Endothelial cell of umbilical vein (primary cell): ENCODE data around the gene ARHGAP27. TPM values are rescaled to one million over a fixed set of nuclear protein-coding genes. Genes with fewer than 3 reads are reported as not detected.

ENCODE experiments used
- BruUV-seq: library from RNA; stranded (reverse); fragments of 400-500 nt; replicated peaks from 2 replicates; lab custom pipeline; 2021; lab: Mats Ljungman, UMichigan
- CTCF ChIA-PET: fragments of 300-600, 350-600 bp; sonication (Branson Sonifier 250); formaldehyde crosslinking; loops from one replicate; lab custom pipeline; 2021; ENCODE audit warnings: antibody characterized with exemption, inconsistent platforms; lab: Charles Lee
- POLR2A ChIA-PET: fragments of 300-600, 350-600 bp; sonication (Branson Sonifier 250); formaldehyde crosslinking; loops from one replicate; lab custom pipeline; 2021; ENCODE audit warnings: antibody characterized with exemption, inconsistent platforms; lab: Charles Lee
- DNase-seq: peaks from one replicate; pipeline ENCODE4 v3.0.0-alpha.2; 2011; ENCODE audit warnings: low read depth, low spot score
- FAIRE-seq: peaks from 2 replicates; lab custom pipeline; 2011; peaks lifted over from hg19 to GRCh38; lab: Jason Lieb, UNC
- H2AFZ ChIP-seq: 2 replicates; pipeline ENCODE4 v1.6.0; 2012; ENCODE audit warnings: low read depth, low read length, control low read depth, inconsistent platforms
- H3K27ac ChIP-seq: 2 replicates; pipeline ENCODE4 v1.5.1; 2011; ENCODE audit warnings: low read depth, mild to moderate bottlenecking, control low read depth, low read length, moderate library complexity; ENCODE audit not compliant: insufficient read depth
- H3K27me3 ChIP-seq, 2 experiments: 2 replicates each; pipeline versions ENCODE4 v1.6.0 to v1.6.1; 2011; ENCODE audit warnings: low read length in 2 of 2, mixed read lengths in 1 of 2; ENCODE audit not compliant: control insufficient read depth in 2 of 2, insufficient read depth in 2 of 2
- H3K36me3 ChIP-seq, 2 experiments: 2 replicates in 1 of 2; 3 replicates in 1 of 2; pipeline ENCODE4 v1.5.1; 2011; ENCODE audit warnings: low read length in 2 of 2, mild to moderate bottlenecking in 1 of 2, moderate library complexity in 1 of 2; ENCODE audit not compliant: control insufficient read depth in 2 of 2, insufficient read depth in 2 of 2; ENCODE audit errors: extremely low read depth in 1 of 2
- H3K4me1 ChIP-seq: 3 replicates; pipeline ENCODE4 v1.5.1; 2011; ENCODE audit warnings: mild to moderate bottlenecking, low read length; ENCODE audit not compliant: control insufficient read depth, insufficient read depth; ENCODE audit errors: extremely low read depth
- H3K4me2 ChIP-seq: 2 replicates; pipeline ENCODE4 v1.6.1; 2011; ENCODE audit warnings: low read length, control low read depth, mixed read lengths; ENCODE audit not compliant: insufficient read depth
- H3K4me3 ChIP-seq, 3 experiments: fragments of 200-600 bp in 1 of 3; sonication (generic), shearing (Covaris generic) in 1 of 3; replicated peaks in 1 of 3; 2 replicates each; pipeline ENCODE4 v1.5.1; 2011 to 2016; ENCODE audit warnings: control low read depth in 3 of 3, low read length in 3 of 3, mild to moderate bottlenecking in 2 of 3, inconsistent platforms in 1 of 3, low read depth in 1 of 3, moderate library complexity in 1 of 3; ENCODE audit not compliant: insufficient read depth in 1 of 3
- H3K79me2 ChIP-seq: 2 replicates; pipeline ENCODE4 v1.6.0; 2012; ENCODE audit warnings: low read length, inconsistent platforms; ENCODE audit not compliant: control insufficient read depth, insufficient read depth
- H3K9ac ChIP-seq: replicated peaks from 2 replicates; pipeline ENCODE3; 2011; ENCODE audit warnings: low read length, control low read depth; ENCODE audit not compliant: insufficient read depth; ENCODE audit errors: extremely low read depth
- H3K9me1 ChIP-seq: replicated peaks from 3 replicates; pipeline ENCODE4 v1.6.0; 2011; ENCODE audit warnings: mild to moderate bottlenecking, low read length; ENCODE audit not compliant: control insufficient read depth, insufficient read depth; ENCODE audit errors: extremely low read depth
- H3K9me3 ChIP-seq: replicated peaks from 2 replicates; pipeline ENCODE4 v1.5.1; 2012; ENCODE audit warnings: low read length, inconsistent platforms; ENCODE audit not compliant: control insufficient read depth, insufficient read depth
- H4K20me1 ChIP-seq: replicated peaks from 2 replicates; pipeline ENCODE3; 2011; ENCODE audit warnings: mild to moderate bottlenecking, low read length; ENCODE audit not compliant: control insufficient read depth, insufficient read depth; ENCODE audit errors: extremely low read depth
- CTCF ChIP-seq, 2 donors: IDR thresholded peaks; 1 replicate in 1 of 2; 2 replicates in 1 of 2; pipeline ENCODE4 v1.5.1; 2011; ENCODE audit warnings: low read length in 2 of 2, mild to moderate bottlenecking in 2 of 2, moderate library complexity in 2 of 2, control low read depth in 1 of 2, inconsistent platforms in 1 of 2, low read depth in 1 of 2; ENCODE audit not compliant: insufficient read depth in 1 of 2; ENCODE audit errors: extremely low read depth in 1 of 2
- EZH2 ChIP-seq: IDR thresholded peaks from 2 replicates; pipeline ENCODE4 v1.6.1; 2012; ENCODE audit warnings: borderline replicate concordance, low read depth, mild to moderate bottlenecking, moderate library complexity, low read length, inconsistent platforms; ENCODE audit not compliant: severe bottlenecking
- FOS ChIP-seq: IDR thresholded peaks from 2 replicates; pipeline ENCODE4 v1.6.1; 2011; ENCODE audit warnings: mild to moderate bottlenecking, low read length, moderate library complexity, borderline replicate concordance; ENCODE audit not compliant: insufficient read depth
- GATA2 ChIP-seq: IDR thresholded peaks from 2 replicates; pipeline ENCODE4 v1.7.0; 2011; ENCODE audit warnings: low read depth, mild to moderate bottlenecking, moderate library complexity, mixed read lengths, low read length; ENCODE audit not compliant: insufficient read length, insufficient read depth
- JUN ChIP-seq: IDR thresholded peaks from 2 replicates; pipeline ENCODE4 v1.6.1; 2011; ENCODE audit warnings: borderline replicate concordance, low read depth; ENCODE audit not compliant: insufficient read length, insufficient read depth
- MAX ChIP-seq: IDR thresholded peaks from 2 replicates; pipeline ENCODE4 v1.6.1; 2011; ENCODE audit not compliant: insufficient read depth, insufficient read length
- POLR2A ChIP-seq: IDR thresholded peaks from 2 replicates; pipeline ENCODE4 v1.6.1; 2012; ENCODE audit warnings: low read depth, mild to moderate bottlenecking, control low read depth, low read length
- POLR2AphosphoS5 ChIP-seq: IDR thresholded peaks from 2 replicates; pipeline ENCODE4 v1.6.1; 2012; ENCODE audit warnings: low read depth, mild to moderate bottlenecking, control low read depth, low read length, moderate library complexity; ENCODE audit not compliant: insufficient read depth
- dilution Hi-C: fragments of 300-500 bp; cut with MboI; formaldehyde crosslinking; loops from one replicate; pipeline ENCODE4 v1.15.0; 2019; ENCODE audit warnings: low sequenced_read_pairs; ENCODE audit not compliant: extremely low pct_ligation_motif_present
- intact Hi-C: fragments of 100-400 bp; cut with micrococcal nuclease; formaldehyde crosslinking; loops from one replicate; pipeline ENCODE4 v1.10.0; 2022
- polyA plus RNA-seq, 4 experiments: library from polyadenylated mRNA; depleted of rRNA in 3 of 4; stranded (reverse) in 3 of 4; unstranded in 1 of 4; fragments of >200 nt; gene quantifications; 2 replicates each; pipeline versions ENCODE4 v1.2.1 to v1.2.3, GENCODE V29; 2011 to 2012; ENCODE audit warnings: missing spikeins in 1 of 4
- total RNA-seq: library from RNA; stranded (reverse); gene quantifications from 2 replicates; pipeline ENCODE4 v1.2.3, GENCODE V29; 2021

ARHGAP27 gene
- total and polyA plus RNA-seq, 2 donors (not counting 3 experiments of a cell fraction or from before 2014, with no cell fraction given): 21.0 to 47.0 TPM

DNA sequence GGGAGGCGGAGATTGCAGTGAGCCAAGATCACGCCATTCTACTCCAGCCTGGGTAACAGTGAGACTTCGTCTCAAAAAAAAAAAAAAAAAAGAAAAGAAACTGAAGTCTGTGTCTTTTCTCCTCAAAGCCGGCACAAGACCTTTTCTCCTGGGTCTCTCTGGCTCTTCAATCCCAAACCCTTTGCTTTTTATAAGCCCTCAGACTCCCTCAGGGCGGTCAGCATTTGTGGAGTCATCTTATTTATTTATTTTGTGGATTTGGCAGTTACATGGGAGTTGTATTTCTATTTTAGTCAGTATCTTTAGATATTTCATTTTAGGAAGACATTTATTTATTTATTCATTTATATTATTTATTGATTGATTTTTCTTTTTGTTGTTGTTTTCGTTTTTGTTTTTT lies 58.2 kb downstream of the ARHGAP27 start:
- H3K4me3 ChIP-seq: no peak overlapping the region
- intact Hi-C loops (loop anchor here (10.0 kb wide), 1 partner anchor 230 kb away; the partner anchor contains the start of gene HEXIM1), dilution Hi-C loops (no loop called here)
- H3K9me3 ChIP-seq: no peaks in the 10 kb centered on the region
- TF ChIP-seq FOS (no peak), GATA2 (no peak), POLR2AphosphoS5 (no peak), JUN (no peak), EZH2 (no peak), CTCF (IDR thresholded peaks at IDR 0.05; ENCODE audit: extremely low read depth in 1 of 2, insufficient read depth in 1 of 2, low read depth in 1 of 2, low read length in 2 of 2) (no peak), MAX (no peak), POLR2A (no peak)
- H3K4me2 ChIP-seq: no peak overlapping the region
- FAIRE-seq: no peak
- H3K9me1 ChIP-seq: no peaks in the 10 kb centered on the region
- H3K36me3 ChIP-seq: no peaks in the 10 kb centered on the region
- no peaks in the 10 kb centered on the region for H3K27me3 ChIP-seq
- H3K27ac ChIP-seq: no peak overlapping the region
- H4K20me1 ChIP-seq: no peaks in the 10 kb centered on the region
- BruUV-seq: no TSS peak
- peaks cover 20% of the 10 kb centered on the region for H3K4me1 ChIP-seq
- CTCF ChIA-PET: interaction anchor here (1.5 to 7.9 kb wide), 3 partner anchors 60 to 156 kb away, joined by 3 to 67 read pairs (median 6); no protein-coding TSS in a partner anchor
- no peak overlapping the region for H2AFZ ChIP-seq
- H3K9ac ChIP-seq: no peak overlapping the region
- POLR2A ChIA-PET: no interaction called here
- no peak for DNase-seq
- H3K79me2 ChIP-seq: no peaks in the 10 kb centered on the region
